Measurements from ENCODE around the gene MRPS10. TPM values are rescaled to one million over a fixed set of nuclear protein-coding genes. Genes with fewer than 3 reads are reported as not detected.
A peak's percentile ranks its signal among the peaks of the same experiment; 100 is the strongest.
"Not testable (repeated sequence)": the region's sequence is repeated elsewhere in the genome, so short reads cannot be mapped to it uniquely, and the experiment has no call there.

Gene MRPS10
- total and polyA plus RNA-seq, 2 donors (not counting 3 experiments of a cell fraction or from before 2014, with no cell fraction given), result 23.2 to 37.7 TPM

DNA sequence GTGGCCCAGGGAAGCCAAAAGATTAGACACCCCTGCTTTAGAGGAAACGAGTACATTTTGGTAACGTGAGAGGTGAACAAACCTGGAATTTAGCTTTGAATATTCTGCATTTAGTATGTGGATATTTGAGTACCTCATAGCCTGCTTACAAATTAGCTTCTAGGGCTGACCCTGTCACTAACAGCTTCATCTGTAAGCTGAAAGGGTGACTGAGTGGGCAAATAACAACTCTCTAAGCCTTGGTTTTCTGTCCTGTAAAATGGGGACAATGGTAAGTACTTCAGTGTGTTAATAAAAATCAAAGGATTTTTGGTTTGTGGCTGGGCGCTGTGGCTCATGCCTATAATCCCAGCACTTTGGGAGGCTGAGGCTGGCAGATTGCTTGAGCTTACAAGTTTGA, 14.5 kb downstream of the MRPS10 start:
- dilution Hi-C loops (cut with MboI; ENCODE audit: extremely low pct_ligation_motif_present, low sequenced_read_pairs), result no loop called here
- CTCF ChIA-PET, result interaction anchor here (1.9 to 4.7 kb wide), 2 partner anchors 12 to 344 kb away, joined by 6 to 22 read pairs; no protein-coding TSS in a partner anchor
- Histone ChIP-seq H3K9me1 (replicated peaks; ENCODE audit: control insufficient read depth, extremely low read depth, insufficient read depth, low read length) (no peaks in the 10 kb centered on the region), H3K4me1 (ENCODE audit: control insufficient read depth, extremely low read depth, insufficient read depth, low read length) (peaks cover under 1% of the 10 kb centered on the region), H2AFZ (ENCODE audit: low read depth, low read length) (no peak overlapping the region), H3K4me2 (ENCODE audit: insufficient read depth, low read length) (no peak overlapping the region), H3K9me3 (replicated peaks; ENCODE audit: control insufficient read depth, insufficient read depth, low read length) (no peaks in the 10 kb centered on the region), H3K36me3 (ENCODE audit: control insufficient read depth in 2 of 2, extremely low read depth in 1 of 2, insufficient read depth in 2 of 2, low read length in 2 of 2) (peaks cover 4 to 7% of the 10 kb centered on the region in 2 experiments), H3K9ac (replicated peaks; ENCODE audit: extremely low read depth, insufficient read depth, low read length) (no peak overlapping the region), H3K4me3 (replicated peaks in 1 of 3; ENCODE audit: insufficient read depth in 1 of 3, low read depth in 1 of 3, low read length in 3 of 3) (no peak overlapping the region), H4K20me1 (replicated peaks; ENCODE audit: control insufficient read depth, extremely low read depth, insufficient read depth, low read length) (no peaks in the 10 kb centered on the region), H3K27ac (ENCODE audit: insufficient read depth, low read depth, low read length) (no peak overlapping the region), H3K79me2 (ENCODE audit: control insufficient read depth, insufficient read depth, low read length) (no peaks in the 10 kb centered on the region), H3K27me3 (ENCODE audit: control insufficient read depth in 2 of 2, insufficient read depth in 2 of 2, low read length in 2 of 2) (no peaks in the 10 kb centered on the region)
- no TSS peak for BruUV-seq (replicated peaks)
- POLR2A ChIA-PET, result no interaction called here
- no peak for DNase-seq (ENCODE audit: low read depth, low spot score)
- TF ChIP-seq MYC (IDR thresholded peaks at IDR 0.05; ENCODE audit: low read depth, low read length), result no peak
- no peak for TF ChIP-seq JUN (IDR thresholded peaks at IDR 0.05; ENCODE audit: borderline replicate concordance, insufficient read depth, insufficient read length, low read depth)
- TF ChIP-seq, protein P1, sequence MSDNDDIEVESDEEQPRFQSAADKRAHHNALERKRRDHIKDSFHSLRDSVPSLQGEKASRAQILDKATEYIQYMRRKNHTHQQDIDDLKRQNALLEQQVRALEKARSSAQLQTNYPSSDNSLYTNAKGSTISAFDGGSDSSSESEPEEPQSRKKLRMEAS (IDR thresholded peaks at IDR 0.05; ENCODE audit: insufficient read depth, insufficient read length), result no peak
- TF ChIP-seq POLR2A (IDR thresholded peaks at IDR 0.05; ENCODE audit: low read depth, low read length), result no peak
- TF ChIP-seq, protein P2, sequence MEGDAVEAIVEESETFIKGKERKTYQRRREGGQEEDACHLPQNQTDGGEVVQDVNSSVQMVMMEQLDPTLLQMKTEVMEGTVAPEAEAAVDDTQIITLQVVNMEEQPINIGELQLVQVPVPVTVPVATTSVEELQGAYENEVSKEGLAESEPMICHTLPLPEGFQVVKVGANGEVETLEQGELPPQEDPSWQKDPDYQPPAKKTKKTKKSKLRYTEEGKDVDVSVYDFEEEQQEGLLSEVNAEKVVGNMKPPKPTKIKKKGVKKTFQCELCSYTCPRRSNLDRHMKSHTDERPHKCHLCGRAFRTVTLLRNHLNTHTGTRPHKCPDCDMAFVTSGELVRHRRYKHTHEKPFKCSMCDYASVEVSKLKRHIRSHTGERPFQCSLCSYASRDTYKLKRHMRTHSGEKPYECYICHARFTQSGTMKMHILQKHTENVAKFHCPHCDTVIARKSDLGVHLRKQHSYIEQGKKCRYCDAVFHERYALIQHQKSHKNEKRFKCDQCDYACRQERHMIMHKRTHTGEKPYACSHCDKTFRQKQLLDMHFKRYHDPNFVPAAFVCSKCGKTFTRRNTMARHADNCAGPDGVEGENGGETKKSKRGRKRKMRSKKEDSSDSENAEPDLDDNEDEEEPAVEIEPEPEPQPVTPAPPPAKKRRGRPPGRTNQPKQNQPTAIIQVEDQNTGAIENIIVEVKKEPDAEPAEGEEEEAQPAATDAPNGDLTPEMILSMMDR (IDR thresholded peaks at IDR 0.05; ENCODE audit: extremely low read depth in 1 of 2, insufficient read depth in 1 of 2, low read depth in 1 of 2, low read length in 2 of 2), result no peak
- TF ChIP-seq POLR2AphosphoS5 (IDR thresholded peaks at IDR 0.05; ENCODE audit: insufficient read depth, low read depth, low read length), result no peak
- TF ChIP-seq EZH2 (IDR thresholded peaks at IDR 0.05; ENCODE audit: borderline replicate concordance, low read depth, low read length, severe bottlenecking), result no peak
- TF ChIP-seq FOS (IDR thresholded peaks at IDR 0.05; ENCODE audit: borderline replicate concordance, insufficient read depth, low read length), result no peak
- TF ChIP-seq GATA2 (IDR thresholded peaks at IDR 0.05; ENCODE audit: insufficient read depth, insufficient read length, low read depth, low read length), result no peak
- intact Hi-C loops (cut with micrococcal nuclease), result no loop called here
- no peak for FAIRE-seq

DNA sequence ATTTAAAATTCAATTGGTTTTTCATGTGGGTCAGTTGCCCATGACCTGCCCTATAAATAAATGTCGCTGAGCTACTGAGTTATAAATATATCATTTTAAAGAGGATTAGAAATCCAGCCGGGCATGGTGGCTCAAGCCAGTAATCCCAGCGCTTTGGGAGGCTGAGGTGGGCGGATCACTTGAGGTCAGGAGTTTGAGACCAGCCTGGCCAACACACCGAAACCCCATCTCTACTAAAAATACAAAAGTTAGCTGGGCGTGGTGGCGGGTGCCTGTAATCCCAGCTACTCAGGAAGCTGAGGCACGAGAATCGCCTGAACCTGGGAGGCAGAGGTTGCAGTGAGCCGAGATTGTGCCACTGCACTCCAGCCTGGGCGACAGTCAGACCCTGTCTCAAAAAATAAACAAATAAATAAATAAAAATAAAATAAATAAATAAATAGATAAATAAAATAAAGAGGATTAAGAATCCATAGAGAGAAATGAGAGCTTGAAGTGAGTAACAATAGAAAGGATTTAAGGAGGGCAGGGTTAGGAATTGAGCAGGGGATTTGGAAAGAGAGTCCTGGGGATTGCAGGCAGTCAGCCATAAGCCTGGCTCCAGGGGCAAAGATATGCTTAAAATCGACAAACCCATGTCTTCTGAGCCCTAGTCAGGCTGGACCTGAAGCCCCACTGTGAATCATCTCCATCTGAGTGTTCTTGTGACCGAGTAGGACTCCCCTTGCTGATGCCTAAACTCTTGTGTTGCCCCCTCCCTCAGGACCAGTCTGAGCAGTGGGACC, 15.3 kb downstream of the MRPS10 start:
- H3K36me3 ChIP-seq (ENCODE audit: control insufficient read depth in 2 of 2, extremely low read depth in 1 of 2, insufficient read depth in 2 of 2, low read length in 2 of 2); dilution Hi-C loops (cut with MboI; ENCODE audit: extremely low pct_ligation_motif_present, low sequenced_read_pairs); H3K4me3 ChIP-seq (replicated peaks in 1 of 3; ENCODE audit: insufficient read depth in 1 of 3, low read depth in 1 of 3, low read length in 3 of 3); H3K9me1 ChIP-seq (replicated peaks; ENCODE audit: control insufficient read depth, extremely low read depth, insufficient read depth, low read length); intact Hi-C loops (cut with micrococcal nuclease); DNase-seq (ENCODE audit: low read depth, low spot score); H3K27ac ChIP-seq (ENCODE audit: insufficient read depth, low read depth, low read length); POLR2A ChIA-PET; H3K4me2 ChIP-seq (ENCODE audit: insufficient read depth, low read length); H4K20me1 ChIP-seq (replicated peaks; ENCODE audit: control insufficient read depth, extremely low read depth, insufficient read depth, low read length); H2AFZ ChIP-seq (ENCODE audit: low read depth, low read length); H3K4me1 ChIP-seq (ENCODE audit: control insufficient read depth, extremely low read depth, insufficient read depth, low read length); H3K27me3 ChIP-seq (ENCODE audit: control insufficient read depth in 2 of 2, insufficient read depth in 2 of 2, low read length in 2 of 2); BruUV-seq (replicated peaks); H3K79me2 ChIP-seq (ENCODE audit: control insufficient read depth, insufficient read depth, low read length); H3K9ac ChIP-seq (replicated peaks; ENCODE audit: extremely low read depth, insufficient read depth, low read length); H3K9me3 ChIP-seq (replicated peaks; ENCODE audit: control insufficient read depth, insufficient read depth, low read length): not testable (repeated sequence)
- FAIRE-seq, result peak; percentile 4
- CTCF ChIA-PET, result interaction anchor here (1.9 to 4.7 kb wide), 2 partner anchors 12 to 345 kb away, joined by 6 to 22 read pairs; no protein-coding TSS in a partner anchor
